ENCODE measurements around the gene TLR6.
"Not testable (repeated sequence)": the region's sequence is repeated elsewhere in the genome, so short reads cannot be mapped to it uniquely, and the experiment has no call there.

Gene TLR6

GRCh38 chr4:38780833-38781484 is 75.7 kb downstream of the TLR6 start:
- Histone ChIP-seq H3K9me3 (ENCODE audit: control insufficient read depth, low read length) (no peaks in the 10 kb centered on the region), H3K27ac (ENCODE audit: insufficient read depth, low read depth, low read length, poor library complexity, severe bottlenecking) (no peak overlapping the region), H3K4me3 (ENCODE audit: insufficient read depth, low read depth, low read length) (no peak overlapping the region), H3K4me1 (ENCODE audit: control insufficient read depth, insufficient read depth, low read length) (no peaks in the 10 kb centered on the region), H3K36me3 (ENCODE audit: control insufficient read depth, insufficient read depth, low read length) (no peaks in the 10 kb centered on the region), H3K27me3 (ENCODE audit: control insufficient read depth, insufficient read depth, low read length, poor library complexity, severe bottlenecking) (no peaks in the 10 kb centered on the region)
- 87 to 94% methylated on average over 4 of the region's 4 CpGs for WGBS, 2 experiments

GRCh38 chr4:38779790-38780189 is 76.8 kb downstream of the TLR6 start:
- H3K9me3 ChIP-seq (ENCODE audit: control insufficient read depth, low read length): no peaks in the 10 kb centered on the region
- H3K36me3 ChIP-seq (ENCODE audit: control insufficient read depth, insufficient read depth, low read length): no peaks in the 10 kb centered on the region
- no peaks in the 10 kb centered on the region for H3K27me3 ChIP-seq (ENCODE audit: control insufficient read depth, insufficient read depth, low read length, poor library complexity, severe bottlenecking)
- H3K27ac ChIP-seq (ENCODE audit: insufficient read depth, low read depth, low read length, poor library complexity, severe bottlenecking): no peak overlapping the region
- no peak overlapping the region for H3K4me3 ChIP-seq (ENCODE audit: insufficient read depth, low read depth, low read length)
- no peaks in the 10 kb centered on the region for H3K4me1 ChIP-seq (ENCODE audit: control insufficient read depth, insufficient read depth, low read length)
- WGBS, 2 experiments: 91 to 97% methylated on average over 5 of the region's 5 CpGs

- 75 to 100% methylated on average over 1 to 2 of the region's 2 CpGs for WGBS, 2 experiments
- not testable (repeated sequence) for H3K4me3 ChIP-seq (ENCODE audit: insufficient read depth, low read depth, low read length); H3K9me3 ChIP-seq (ENCODE audit: control insufficient read depth, low read length); H3K36me3 ChIP-seq (ENCODE audit: control insufficient read depth, insufficient read depth, low read length); H3K27ac ChIP-seq (ENCODE audit: insufficient read depth, low read depth, low read length, poor library complexity, severe bottlenecking); H3K27me3 ChIP-seq (ENCODE audit: control insufficient read depth, insufficient read depth, low read length, poor library complexity, severe bottlenecking); H3K4me1 ChIP-seq (ENCODE audit: control insufficient read depth, insufficient read depth, low read length)
Measured at GRCh38 chr4:38777925-38778324, 78.7 kb downstream of the TLR6 start.

GRCh38 chr4:38775326-38775725 is 81.3 kb downstream of the TLR6 start:
- Histone ChIP-seq H3K9me3 (ENCODE audit: control insufficient read depth, low read length) (no peaks in the 10 kb centered on the region), H3K4me1 (ENCODE audit: control insufficient read depth, insufficient read depth, low read length) (no peaks in the 10 kb centered on the region), H3K4me3 (ENCODE audit: insufficient read depth, low read depth, low read length) (no peak overlapping the region), H3K27me3 (ENCODE audit: control insufficient read depth, insufficient read depth, low read length, poor library complexity, severe bottlenecking) (no peaks in the 10 kb centered on the region), H3K36me3 (ENCODE audit: control insufficient read depth, insufficient read depth, low read length) (no peaks in the 10 kb centered on the region), H3K27ac (ENCODE audit: insufficient read depth, low read depth, low read length, poor library complexity, severe bottlenecking) (no peak overlapping the region)
- 95 to 97% methylated on average over 2 of the region's 2 CpGs for WGBS, 2 experiments

GRCh38 chr4:38774181-38774955 is 82.2 kb downstream of the TLR6 start:
- WGBS, 2 experiments: 88 to 93% methylated on average over 8 of the region's 8 CpGs
- Histone ChIP-seq H3K9me3 (ENCODE audit: control insufficient read depth, low read length) (no peaks in the 10 kb centered on the region), H3K27ac (ENCODE audit: insufficient read depth, low read depth, low read length, poor library complexity, severe bottlenecking) (no peak overlapping the region), H3K27me3 (ENCODE audit: control insufficient read depth, insufficient read depth, low read length, poor library complexity, severe bottlenecking) (no peaks in the 10 kb centered on the region), H3K4me3 (ENCODE audit: insufficient read depth, low read depth, low read length) (no peak overlapping the region), H3K4me1 (ENCODE audit: control insufficient read depth, insufficient read depth, low read length) (no peaks in the 10 kb centered on the region), H3K36me3 (ENCODE audit: control insufficient read depth, insufficient read depth, low read length) (no peaks in the 10 kb centered on the region)
